Adrenal gland (tissue), 5 donors: ENCODE data around the gene KRT6C.

Experiments used
- CTCF ChIP-seq, 6 experiments: fragments of 450-650 bp in 4 of 6; fragments of 200-600 bp in 2 of 6; sonication (generic) in 1 of 6; IDR thresholded peaks; 1 replicate in 5 of 6; 2 replicates in 1 of 6; pipeline versions ENCODE4 v1.5.1 to v1.8.0; 2016 to 2021; ENCODE audit warnings: antibody characterized with exemption in 6 of 6, mild to moderate bottlenecking in 2 of 6, moderate library complexity in 1 of 6
- POLR2A ChIP-seq, 2 donors: fragments of 450-650 bp; IDR thresholded peaks; one replicate each; pipeline ENCODE4 v1.6.1; 2017; ENCODE audit warnings: antibody characterized with exemption in 2 of 2, mild to moderate bottlenecking in 2 of 2, moderate library complexity in 1 of 2
- donor health status: DM: no; HTN: no; CAD: no.

- no peak for TF ChIP-seq CTCF (IDR thresholded peaks at IDR 0.05)
- TF ChIP-seq POLR2A (IDR thresholded peaks at IDR 0.05) = no peak
Measured at GRCh38 chr12:52428121-52428520, 45.5 kb downstream of the KRT6C start.
